ENCODE data around the gene ZNF563. TPM values are rescaled to one million over a fixed set of nuclear protein-coding genes. Genes with fewer than 3 reads are reported as not detected.
A peak's percentile ranks its signal among the peaks of the same experiment; 100 is the strongest.

ZNF563 gene
- total and polyA plus RNA-seq, 2 of the 8 experiments (the other 6 are each of a cell fraction or from before 2014, with no cell fraction given), result 0.91 to 2.3 TPM

GRCh38 chr19:12293777-12294248, 39.6 kb downstream of the ZNF563 start (continued):
- peak in 1 of 2 experiments; percentile 73; a peak in 2 of 3 replicates for TF ChIP-seq POLR2A (IDR thresholded peaks at IDR 0.05; ENCODE audit: control extremely low read depth in 1 of 2, low read depth in 2 of 2, low read length in 2 of 2)
- peak; percentile 46; the same call in 1 of the 2 replicates for TF ChIP-seq CEBPB (IDR thresholded peaks at IDR 0.05; ENCODE audit: low read depth, low read length)
- no peak for TF ChIP-seq SP4 (IDR thresholded peaks at IDR 0.05; ENCODE audit: low read length)
- TF ChIP-seq NANOG (IDR thresholded peaks at IDR 0.05; ENCODE audit: insufficient read depth, low read depth, low read length, poor library complexity, severe bottlenecking), result no peak
- 0 out of 2 replicates have a peak, but pooled peaks have one; percentile 35 for TF ChIP-seq POLR2AphosphoS5 (IDR thresholded peaks at IDR 0.05; ENCODE audit: low read depth, low read length)
- TF ChIP-seq KDM1A (IDR thresholded peaks at IDR 0.05; ENCODE audit: borderline replicate concordance, low read length), result no peak
- no peak for TF ChIP-seq CHD2 (IDR thresholded peaks at IDR 0.05; ENCODE audit: low read length)
- TF ChIP-seq CBX5 (IDR thresholded peaks at IDR 0.05; ENCODE audit: low read depth, low read length), result no peak
- 0 out of 2 replicates have a peak, but pooled peaks have one; percentile 10 for TF ChIP-seq PHF8 (conservative IDR thresholded peaks at IDR 0.05; ENCODE audit: low read depth, low read length)
- no peak for TF ChIP-seq RNF2 (IDR thresholded peaks at IDR 0.05; ENCODE audit: borderline replicate concordance, low read depth, low read length, missing control alignments, poor library complexity, severe bottlenecking)
